Measurements from ENCODE around the gene TRAF7.

TRAF7 gene

GRCh38 chr16:2190659-2191445, 35.3 kb downstream of the TRAF7 start:
- DNase-seq (ENCODE audit: extremely low spot score) = no peak
- POLR2A ChIA-PET = interaction anchor here (3.2 kb wide), 1 partner anchor 36 kb away, joined by 17 read pairs; the partner anchor contains the start of gene TRAF7
- no peak for TF ChIP-seq FOXK2 (IDR thresholded peaks at IDR 0.05)
- TF ChIP-seq ARNT (IDR thresholded peaks at IDR 0.05) = no peak
- no peak for TF ChIP-seq ZNF384 (IDR thresholded peaks at IDR 0.05)
- no peak for TF ChIP-seq BHLHE40 (IDR thresholded peaks at IDR 0.05; ENCODE audit: borderline replicate concordance)
- TF ChIP-seq L3MBTL2 (conservative IDR thresholded peaks at IDR 0.05) = no peak
- no peak for TF ChIP-seq LEF1 (IDR thresholded peaks at IDR 0.05; ENCODE audit: borderline replicate concordance)
- TF ChIP-seq SP1 (IDR thresholded peaks at IDR 0.05) = no peak
- TF ChIP-seq CTBP1 (IDR thresholded peaks at IDR 0.05; ENCODE audit: borderline replicate concordance) = no peak
- TF ChIP-seq ELF4 (IDR thresholded peaks at IDR 0.05) = no peak
- TF ChIP-seq FOXA1 (IDR thresholded peaks at IDR 0.05) = no peak
- no peak for TF ChIP-seq SUZ12 (IDR thresholded peaks at IDR 0.05)
- TF ChIP-seq FOXM1 (IDR thresholded peaks at IDR 0.05; ENCODE audit: borderline replicate concordance) = no peak
- no peak for TF ChIP-seq NFRKB (IDR thresholded peaks at IDR 0.05)
- TF ChIP-seq, protein P1, sequence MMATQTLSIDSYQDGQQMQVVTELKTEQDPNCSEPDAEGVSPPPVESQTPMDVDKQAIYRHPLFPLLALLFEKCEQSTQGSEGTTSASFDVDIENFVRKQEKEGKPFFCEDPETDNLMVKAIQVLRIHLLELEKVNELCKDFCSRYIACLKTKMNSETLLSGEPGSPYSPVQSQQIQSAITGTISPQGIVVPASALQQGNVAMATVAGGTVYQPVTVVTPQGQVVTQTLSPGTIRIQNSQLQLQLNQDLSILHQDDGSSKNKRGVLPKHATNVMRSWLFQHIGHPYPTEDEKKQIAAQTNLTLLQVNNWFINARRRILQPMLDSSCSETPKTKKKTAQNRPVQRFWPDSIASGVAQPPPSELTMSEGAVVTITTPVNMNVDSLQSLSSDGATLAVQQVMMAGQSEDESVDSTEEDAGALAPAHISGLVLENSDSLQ (IDR thresholded peaks at IDR 0.05) = no peak
- no peak for TF ChIP-seq HDGF (IDR thresholded peaks at IDR 0.05; ENCODE audit: borderline replicate concordance)
- TF ChIP-seq TARDBP (IDR thresholded peaks at IDR 0.05) = no peak
- CTCF ChIA-PET = no interaction called here

- POLR2A ChIA-PET = interaction anchor here (3.2 kb wide), 1 partner anchor 36 kb away, joined by 17 read pairs; the partner anchor contains the start of gene TRAF7
- TF ChIP-seq CTBP1 (IDR thresholded peaks at IDR 0.05; ENCODE audit: borderline replicate concordance) (no peak), ARNT (IDR thresholded peaks at IDR 0.05) (no peak), BHLHE40 (IDR thresholded peaks at IDR 0.05; ENCODE audit: borderline replicate concordance) (no peak), LEF1 (IDR thresholded peaks at IDR 0.05; ENCODE audit: borderline replicate concordance) (no peak)
- DNase-seq (ENCODE audit: extremely low spot score) = no peak
- CTCF ChIA-PET = no interaction called here
Observed at GRCh38 chr16:2191446-2191706, 35.8 kb downstream of the TRAF7 start.

- POLR2A ChIA-PET = interaction anchor here (1.1 to 3.3 kb wide), 6 partner anchors 9 to 57 kb away, joined by 3 to 27 read pairs (median 14); partner anchors contain the start of genes ECI1, MLST8, PGP and TRAF7
- CTCF ChIA-PET = interaction anchor here (0.8 to 1.4 kb wide), 3 partner anchors 27 to 58 kb away, joined by 3 to 8 read pairs (median 3); partner anchors contain the start of gene ECI1
Observed at GRCh38 chr16:2194166-2194834, 38.7 kb downstream of the TRAF7 start.

DNA sequence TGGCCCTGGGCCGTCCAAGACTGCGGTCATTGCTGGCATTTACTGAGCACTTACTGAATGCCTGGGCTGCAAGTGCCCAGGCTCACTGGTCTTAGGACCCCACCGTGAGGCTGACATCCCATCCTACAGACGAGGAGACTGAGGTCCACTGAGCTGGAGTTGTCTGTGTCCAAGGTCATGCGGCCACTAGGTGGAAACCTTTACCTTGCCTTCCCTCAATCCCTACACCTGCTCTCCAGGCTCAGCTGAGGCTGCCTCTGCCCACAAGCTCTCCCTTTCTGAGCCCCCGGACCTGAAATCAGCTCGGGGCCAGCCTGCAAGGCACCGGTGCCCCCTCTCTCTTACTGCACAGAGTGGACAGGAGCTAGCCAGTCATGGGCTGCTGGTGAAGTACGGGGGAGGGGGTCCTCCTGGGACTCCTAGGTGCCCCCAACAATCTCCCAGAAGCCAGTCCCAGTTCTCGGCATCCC, 39.3 kb downstream of the TRAF7 start:
- CTCF ChIA-PET = interaction anchor here (1.3 to 1.4 kb wide), 2 partner anchors 55 to 57 kb away, joined by 3 to 8 read pairs; partner anchors contain the start of gene ECI1
- DNase-seq (ENCODE audit: extremely low spot score) = peak; percentile 55
- POLR2A ChIA-PET = interaction anchor here (1.1 to 3.3 kb wide), 6 partner anchors 8 to 56 kb away, joined by 3 to 27 read pairs (median 14); partner anchors contain the start of genes ECI1, MLST8, PGP and TRAF7
- TF ChIP-seq BHLHE40 (IDR thresholded peaks at IDR 0.05; ENCODE audit: borderline replicate concordance) (no peak), HDGF (IDR thresholded peaks at IDR 0.05; ENCODE audit: borderline replicate concordance) (no peak), NFRKB (IDR thresholded peaks at IDR 0.05) (no peak)

More at GRCh38 chr16:2194166-2194834, 38.7 kb downstream of the TRAF7 start:
- TF ChIP-seq SP1 (IDR thresholded peaks at IDR 0.05) = no peak
- TF ChIP-seq, protein P1 (IDR thresholded peaks at IDR 0.05) = peak; percentile 38; the same call in 1 of the 2 replicates
- peak; percentile 18 for DNase-seq (ENCODE audit: extremely low spot score)

DNA sequence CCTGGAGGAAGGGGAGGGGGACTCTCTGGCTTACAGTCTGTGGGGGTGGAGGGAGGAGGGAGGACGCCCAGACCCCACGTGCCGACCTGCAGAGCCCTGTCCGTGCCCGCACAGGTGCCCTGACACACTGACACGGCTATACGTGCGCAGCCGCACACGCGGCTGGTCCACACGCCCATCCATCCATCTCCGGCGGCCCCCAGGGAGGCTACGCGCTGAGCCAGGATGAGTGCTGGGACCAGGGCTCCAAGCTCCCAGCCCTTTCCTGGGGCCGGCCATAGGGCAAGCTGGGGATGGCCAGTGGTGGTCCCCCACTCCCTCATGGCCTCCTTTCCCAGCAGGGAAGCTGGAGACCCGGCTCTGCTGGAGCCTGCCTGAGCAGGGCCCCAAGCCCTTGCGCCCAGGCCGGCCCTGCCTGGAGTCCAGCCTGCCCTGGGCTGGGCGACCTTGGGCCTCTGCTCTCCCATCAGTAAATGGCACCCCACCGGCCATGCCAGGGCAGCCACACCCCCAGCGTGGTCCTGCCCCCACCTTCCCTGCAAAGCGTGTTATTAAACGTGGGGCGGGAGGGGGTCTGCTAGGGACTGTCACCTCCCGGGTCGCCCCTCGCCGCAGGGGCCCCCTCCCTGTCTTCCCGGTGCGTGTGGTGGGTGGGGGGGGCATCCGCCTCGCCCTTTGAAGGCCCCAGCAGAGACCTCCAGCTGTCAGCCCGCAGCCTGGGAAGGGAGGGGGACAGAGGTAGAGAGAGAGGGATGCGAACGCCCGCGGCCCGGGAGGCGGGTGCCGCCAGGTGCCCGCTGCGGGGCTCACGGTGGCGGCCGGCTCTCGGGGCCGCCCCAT, 40.0 kb downstream of the TRAF7 start:
- CTCF ChIA-PET = interaction anchor here (1.3 to 1.4 kb wide), 2 partner anchors 55 to 56 kb away, joined by 3 to 8 read pairs; partner anchors contain the start of gene ECI1
- POLR2A ChIA-PET = interaction anchor here (1.0 to 3.3 kb wide), 7 partner anchors 8 to 55 kb away, joined by 3 to 27 read pairs (median 12); partner anchors contain the start of genes ECI1, MLST8, PGP and TRAF7
- no peak for TF ChIP-seq ARNT (IDR thresholded peaks at IDR 0.05)
- TF ChIP-seq SP1 (IDR thresholded peaks at IDR 0.05) = no peak
- TF ChIP-seq HDGF (IDR thresholded peaks at IDR 0.05; ENCODE audit: borderline replicate concordance) = no peak
- no peak for TF ChIP-seq BHLHE40 (IDR thresholded peaks at IDR 0.05; ENCODE audit: borderline replicate concordance)
- no peak for TF ChIP-seq L3MBTL2 (conservative IDR thresholded peaks at IDR 0.05)
- DNase-seq (ENCODE audit: extremely low spot score) = no peak

GRCh38 chr16:2196162-2196980, 40.8 kb downstream of the TRAF7 start, which contains the start of gene CASKIN1:
Gene CASKIN1 (minus strand): TSS chr16:2196605. CDS start chr16:2196432, 173 bp downstream.
- TF ChIP-seq SP1 (IDR thresholded peaks at IDR 0.05) (no peak), ARNT (IDR thresholded peaks at IDR 0.05) (no peak), LEF1 (IDR thresholded peaks at IDR 0.05; ENCODE audit: borderline replicate concordance) (no peak), FOXM1 (IDR thresholded peaks at IDR 0.05; ENCODE audit: borderline replicate concordance) (no peak), FOXA1 (IDR thresholded peaks at IDR 0.05) (no peak), SUZ12 (IDR thresholded peaks at IDR 0.05) (no peak), ZNF384 (IDR thresholded peaks at IDR 0.05) (no peak), BHLHE40 (IDR thresholded peaks at IDR 0.05; ENCODE audit: borderline replicate concordance) (no peak), FOXK2 (IDR thresholded peaks at IDR 0.05) (no peak), TARDBP (IDR thresholded peaks at IDR 0.05) (no peak), ELF4 (IDR thresholded peaks at IDR 0.05) (no peak)
- TF ChIP-seq, protein P1 (IDR thresholded peaks at IDR 0.05) = no peak
- CTCF ChIA-PET = no interaction called here
- POLR2A ChIA-PET = interaction anchor here (0.6 to 3.3 kb wide), 4 partner anchors 9 to 55 kb away, joined by 3 to 27 read pairs (median 8); partner anchors contain the start of genes ECI1 and MLST8
- peak; percentile 50 for DNase-seq (ENCODE audit: extremely low spot score)

Measured in HEK293T (cell line).